ENCODE measurements around the gene ERGIC1.

The ERGIC1 gene

GRCh38 chr5:172921906-172922305 is 87.9 kb downstream of the ERGIC1 start:
- no peak for DNase-seq (ENCODE audit: low read depth)

- no peak for DNase-seq (ENCODE audit: low read depth)
These were observed 89.5 kb downstream of the ERGIC1 start for GRCh38 chr5:172923539-172923938.

GRCh38 chr5:172925336-172925948 is 91.4 kb downstream of the ERGIC1 start:
- no peak for DNase-seq (ENCODE audit: low read depth)

- no peak for DNase-seq (ENCODE audit: low read depth)
These were observed 92.0 kb downstream of the ERGIC1 start for GRCh38 chr5:172926008-172926523.

- no peak for DNase-seq (ENCODE audit: low read depth)
These were observed 92.7 kb downstream of the ERGIC1 start for GRCh38 chr5:172926796-172927195.

GRCh38 chr5:172929371-172929838 is 95.4 kb downstream of the ERGIC1 start:
- no peak for DNase-seq (ENCODE audit: low read depth)

- no peak for DNase-seq (ENCODE audit: low read depth)
These were observed 97.0 kb downstream of the ERGIC1 start for GRCh38 chr5:172931001-172931536.

- DNase-seq (ENCODE audit: low read depth) = peak; percentile 49
These were observed 98.4 kb downstream of the ERGIC1 start for GRCh38 chr5:172932313-172933017.

GRCh38 chr5:172933238-172933637 is 99.2 kb downstream of the ERGIC1 start:
- DNase-seq (ENCODE audit: low read depth) = no peak

- no peak for DNase-seq (ENCODE audit: low read depth)
These were observed 101.0 kb downstream of the ERGIC1 start for GRCh38 chr5:172935096-172935495.

GRCh38 chr5:172936401-172936800 is 102.3 kb downstream of the ERGIC1 start:
- DNase-seq (ENCODE audit: low read depth) = no peak

GRCh38 chr5:172939071-172939470 is 105.0 kb downstream of the ERGIC1 start:
- no peak for DNase-seq (ENCODE audit: low read depth)

- no peak for DNase-seq (ENCODE audit: low read depth)
These were observed 105.7 kb downstream of the ERGIC1 start for GRCh38 chr5:172939611-172940267.

GRCh38 chr5:172940268-172941066 is 106.4 kb downstream of the ERGIC1 start:
- no peak for DNase-seq (ENCODE audit: low read depth)

- DNase-seq (ENCODE audit: low read depth) = no peak
These were observed 107.0 kb downstream of the ERGIC1 start for GRCh38 chr5:172941067-172941516.

- DNase-seq (ENCODE audit: low read depth) = no peak
These were observed 108.5 kb downstream of the ERGIC1 start for GRCh38 chr5:172942556-172942955.

- no peak for DNase-seq (ENCODE audit: low read depth)
These were observed 109.3 kb downstream of the ERGIC1 start for GRCh38 chr5:172943283-172943841.

GRCh38 chr5:172943906-172944305 is 109.9 kb downstream of the ERGIC1 start:
- DNase-seq (ENCODE audit: low read depth) = no peak

GRCh38 chr5:172944741-172945140 is 110.7 kb downstream of the ERGIC1 start:
- no peak for DNase-seq (ENCODE audit: low read depth)

GRCh38 chr5:172945151-172945550 is 111.1 kb downstream of the ERGIC1 start:
- no peak for DNase-seq (ENCODE audit: low read depth)

GRCh38 chr5:172946146-172946545 is 112.1 kb downstream of the ERGIC1 start:
- no peak for DNase-seq (ENCODE audit: low read depth)
